HL-60 (cell line): ENCODE data around the gene SLAMF7.

Source experiments
- DNase-seq, 2 experiments: peaks; one replicate each; pipeline ENCODE4 v3.0.0-alpha.2; 2010 to 2020; ENCODE audit warnings: low read depth in 1 of 2, low spot score in 1 of 2
- H3K27ac ChIP-seq: fragments of 250-450 bp; sonication (Bioruptor Pico); replicated peaks from 2 replicates; pipeline ENCODE4 v1.5.1; 2020; ENCODE audit warnings: mild to moderate bottlenecking, moderate library complexity
- H3K27me3 ChIP-seq: fragments of 250-450 bp; sonication (Bioruptor Pico); 2 replicates; pipeline ENCODE4 v1.5.1; 2021; ENCODE audit warnings: mild to moderate bottlenecking, moderate library complexity; ENCODE audit not compliant: insufficient read depth, poor library complexity, severe bottlenecking
- H3K4me3 ChIP-seq: replicated peaks from 2 replicates; pipeline ENCODE4 v1.5.1; 2011; ENCODE audit warnings: mild to moderate bottlenecking, control low read depth, low read length; ENCODE audit not compliant: insufficient read depth
- GABPA ChIP-seq: IDR thresholded peaks from 2 replicates; pipeline ENCODE4 v1.6.1; 2012; ENCODE audit warnings: low read depth
- POLR2AphosphoS5 ChIP-seq: IDR thresholded peaks from 2 replicates; pipeline ENCODE4 v1.6.1; 2012; ENCODE audit warnings: low read depth
- SPI1 ChIP-seq: IDR thresholded peaks from 2 replicates; pipeline ENCODE4 v1.6.1; 2012; ENCODE audit warnings: low read depth, mild to moderate bottlenecking, borderline replicate concordance
- TF ChIP-seq, protein P1 (sequence below): IDR thresholded peaks from one replicate; pipeline ENCODE4 v1.5.1; 2011; ENCODE audit warnings: low read length, control low read depth, inconsistent platforms; ENCODE audit not compliant: insufficient read depth
- TF ChIP-seq, protein P2 (sequence below): IDR thresholded peaks from 2 replicates; pipeline ENCODE4 v1.6.1; 2012; ENCODE audit warnings: low read depth; ENCODE audit not compliant: insufficient replicate concordance

Gene SLAMF7

DNA sequence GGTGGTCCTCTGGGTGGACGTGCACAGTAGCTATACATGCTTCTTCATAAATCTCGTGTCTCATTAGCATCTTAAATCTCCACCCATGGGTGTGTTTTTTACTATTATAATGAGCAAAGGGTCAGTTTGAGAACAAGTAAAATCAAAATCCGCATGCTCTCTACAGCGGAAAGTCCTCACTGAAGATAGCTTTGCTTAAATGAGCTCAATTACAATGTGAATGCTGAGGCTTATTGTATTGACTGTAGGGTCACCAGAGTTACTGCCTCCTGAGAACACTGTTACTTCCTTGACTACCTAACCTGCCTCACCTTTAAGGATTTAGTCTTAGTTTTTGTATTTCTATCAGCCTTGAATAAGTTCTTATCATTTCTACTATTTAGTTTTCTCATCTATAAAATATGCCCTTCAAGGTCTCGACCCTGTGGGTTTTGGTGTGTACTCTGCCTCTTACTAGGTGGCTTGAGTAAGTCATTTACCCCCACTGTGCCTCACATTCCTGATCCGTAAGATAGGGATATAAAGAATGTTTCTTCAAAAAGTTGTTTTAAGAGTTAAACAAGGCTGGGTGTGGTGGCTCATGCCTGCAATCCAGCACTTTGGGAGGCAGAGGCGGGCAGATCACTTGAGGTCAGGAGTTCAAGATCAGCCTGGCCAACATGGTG is 7.9 kb downstream of the SLAMF7 start:
- no peak for TF ChIP-seq POLR2AphosphoS5
- TF ChIP-seq, protein P1, sequence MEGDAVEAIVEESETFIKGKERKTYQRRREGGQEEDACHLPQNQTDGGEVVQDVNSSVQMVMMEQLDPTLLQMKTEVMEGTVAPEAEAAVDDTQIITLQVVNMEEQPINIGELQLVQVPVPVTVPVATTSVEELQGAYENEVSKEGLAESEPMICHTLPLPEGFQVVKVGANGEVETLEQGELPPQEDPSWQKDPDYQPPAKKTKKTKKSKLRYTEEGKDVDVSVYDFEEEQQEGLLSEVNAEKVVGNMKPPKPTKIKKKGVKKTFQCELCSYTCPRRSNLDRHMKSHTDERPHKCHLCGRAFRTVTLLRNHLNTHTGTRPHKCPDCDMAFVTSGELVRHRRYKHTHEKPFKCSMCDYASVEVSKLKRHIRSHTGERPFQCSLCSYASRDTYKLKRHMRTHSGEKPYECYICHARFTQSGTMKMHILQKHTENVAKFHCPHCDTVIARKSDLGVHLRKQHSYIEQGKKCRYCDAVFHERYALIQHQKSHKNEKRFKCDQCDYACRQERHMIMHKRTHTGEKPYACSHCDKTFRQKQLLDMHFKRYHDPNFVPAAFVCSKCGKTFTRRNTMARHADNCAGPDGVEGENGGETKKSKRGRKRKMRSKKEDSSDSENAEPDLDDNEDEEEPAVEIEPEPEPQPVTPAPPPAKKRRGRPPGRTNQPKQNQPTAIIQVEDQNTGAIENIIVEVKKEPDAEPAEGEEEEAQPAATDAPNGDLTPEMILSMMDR, result no peak
- H3K27ac ChIP-seq, result no peak overlapping the region
- no peaks in the 10 kb centered on the region for H3K27me3 ChIP-seq
- H3K4me3 ChIP-seq, result no peak overlapping the region
- no peak for DNase-seq

DNA sequence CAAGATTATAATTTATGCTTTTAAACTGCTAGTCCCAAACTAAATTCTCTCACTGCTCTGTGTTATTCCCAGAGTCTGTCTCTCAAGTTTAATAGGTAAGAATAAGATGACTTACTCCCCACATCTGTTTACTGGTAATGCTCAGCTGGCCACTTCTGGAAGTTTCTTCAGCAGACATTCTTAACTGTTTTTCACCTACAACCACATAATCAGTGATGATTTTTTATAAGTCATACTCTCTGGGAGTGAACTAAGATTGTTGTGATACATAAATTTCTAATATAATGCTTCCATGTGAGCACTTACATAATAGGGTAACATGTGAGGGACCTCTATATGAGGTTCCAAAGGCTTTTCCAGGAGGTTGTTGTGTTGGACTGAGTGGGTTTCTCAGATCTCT is 8.7 kb downstream of the SLAMF7 start:
- no peak for DNase-seq
- Histone ChIP-seq H3K27ac (no peak overlapping the region), H3K4me3 (no peak overlapping the region), H3K27me3 (no peaks in the 10 kb centered on the region)
- TF ChIP-seq SPI1 (no peak), GABPA (no peak), POLR2AphosphoS5 (no peak)
- TF ChIP-seq, protein P1, result no peak
- TF ChIP-seq, protein P2, sequence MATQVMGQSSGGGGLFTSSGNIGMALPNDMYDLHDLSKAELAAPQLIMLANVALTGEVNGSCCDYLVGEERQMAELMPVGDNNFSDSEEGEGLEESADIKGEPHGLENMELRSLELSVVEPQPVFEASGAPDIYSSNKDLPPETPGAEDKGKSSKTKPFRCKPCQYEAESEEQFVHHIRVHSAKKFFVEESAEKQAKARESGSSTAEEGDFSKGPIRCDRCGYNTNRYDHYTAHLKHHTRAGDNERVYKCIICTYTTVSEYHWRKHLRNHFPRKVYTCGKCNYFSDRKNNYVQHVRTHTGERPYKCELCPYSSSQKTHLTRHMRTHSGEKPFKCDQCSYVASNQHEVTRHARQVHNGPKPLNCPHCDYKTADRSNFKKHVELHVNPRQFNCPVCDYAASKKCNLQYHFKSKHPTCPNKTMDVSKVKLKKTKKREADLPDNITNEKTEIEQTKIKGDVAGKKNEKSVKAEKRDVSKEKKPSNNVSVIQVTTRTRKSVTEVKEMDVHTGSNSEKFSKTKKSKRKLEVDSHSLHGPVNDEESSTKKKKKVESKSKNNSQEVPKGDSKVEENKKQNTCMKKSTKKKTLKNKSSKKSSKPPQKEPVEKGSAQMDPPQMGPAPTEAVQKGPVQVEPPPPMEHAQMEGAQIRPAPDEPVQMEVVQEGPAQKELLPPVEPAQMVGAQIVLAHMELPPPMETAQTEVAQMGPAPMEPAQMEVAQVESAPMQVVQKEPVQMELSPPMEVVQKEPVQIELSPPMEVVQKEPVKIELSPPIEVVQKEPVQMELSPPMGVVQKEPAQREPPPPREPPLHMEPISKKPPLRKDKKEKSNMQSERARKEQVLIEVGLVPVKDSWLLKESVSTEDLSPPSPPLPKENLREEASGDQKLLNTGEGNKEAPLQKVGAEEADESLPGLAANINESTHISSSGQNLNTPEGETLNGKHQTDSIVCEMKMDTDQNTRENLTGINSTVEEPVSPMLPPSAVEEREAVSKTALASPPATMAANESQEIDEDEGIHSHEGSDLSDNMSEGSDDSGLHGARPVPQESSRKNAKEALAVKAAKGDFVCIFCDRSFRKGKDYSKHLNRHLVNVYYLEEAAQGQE, result no peak

DNA sequence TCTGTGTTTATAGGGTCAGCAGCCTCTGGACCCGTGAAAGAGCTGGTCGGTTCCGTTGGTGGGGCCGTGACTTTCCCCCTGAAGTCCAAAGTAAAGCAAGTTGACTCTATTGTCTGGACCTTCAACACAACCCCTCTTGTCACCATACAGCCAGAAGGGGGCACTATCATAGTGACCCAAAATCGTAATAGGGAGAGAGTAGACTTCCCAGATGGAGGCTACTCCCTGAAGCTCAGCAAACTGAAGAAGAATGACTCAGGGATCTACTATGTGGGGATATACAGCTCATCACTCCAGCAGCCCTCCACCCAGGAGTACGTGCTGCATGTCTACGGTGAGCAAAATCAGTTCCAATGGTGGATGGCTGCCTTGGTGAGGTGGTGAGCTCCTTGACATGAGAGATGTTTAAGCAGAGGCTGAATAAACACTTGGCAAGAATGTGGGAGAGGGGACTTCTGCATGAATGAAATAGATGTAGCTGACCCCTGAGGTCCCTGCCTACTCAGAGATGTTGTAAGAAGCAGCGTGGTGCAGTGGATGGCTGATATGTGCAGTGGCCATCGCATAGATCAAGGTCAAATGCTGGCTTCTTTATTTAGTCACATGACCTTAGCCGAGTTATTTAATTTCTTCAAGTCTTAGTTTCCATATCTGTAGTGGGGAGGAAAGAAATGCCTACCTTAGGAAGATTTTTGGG is 9.3 kb downstream of the SLAMF7 start:
- no peak for DNase-seq
- no peak overlapping the region for H3K27ac ChIP-seq
- no peak overlapping the region for H3K4me3 ChIP-seq
- no peaks in the 10 kb centered on the region for H3K27me3 ChIP-seq
- TF ChIP-seq, protein P2, result no peak

DNA sequence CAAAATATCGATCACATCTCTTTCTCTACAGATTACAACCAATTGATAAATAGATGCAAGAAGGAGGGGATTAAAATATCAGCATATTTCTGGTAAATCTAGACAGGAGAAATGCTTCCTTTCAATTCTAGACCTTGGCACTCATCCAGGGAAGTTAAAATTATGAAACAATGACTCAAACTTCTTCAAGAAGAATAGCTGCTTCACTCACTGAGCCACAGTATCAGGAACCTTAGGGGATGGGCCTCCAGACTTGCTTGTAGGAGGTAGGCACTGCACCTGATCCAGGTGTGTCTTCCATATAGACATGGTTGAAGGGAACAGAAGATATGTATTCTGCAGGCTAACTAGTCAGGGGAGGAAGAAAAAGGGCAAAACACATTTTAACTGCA is 9.8 kb downstream of the SLAMF7 start:
- Histone ChIP-seq H3K27me3 (no peaks in the 10 kb centered on the region), H3K27ac (no peak overlapping the region), H3K4me3 (no peak overlapping the region)
- DNase-seq, result peak in 1 of 2 experiments; percentile 50
- TF ChIP-seq GABPA (no peak), SPI1 (no peak), POLR2AphosphoS5 (no peak)
- TF ChIP-seq, protein P2, result no peak
- TF ChIP-seq, protein P1, result no peak
